CD4-positive, alpha-beta T cell (primary cell): Measurements from ENCODE around the gene KCNQ1. TPM values are rescaled to one million over a fixed set of nuclear protein-coding genes. Genes with fewer than 3 reads are reported as not detected.

Source experiments
- ATAC-seq: fragments of 200-7000 bp; cut with Tn5 transposase; one replicate; pipeline ENCODE4 v1.10.0; 2022; ENCODE audit warnings: mild to moderate bottlenecking; ENCODE audit not compliant: poor library complexity
- CTCF ChIA-PET: fragments of 350-600 bp; sonication (Branson Sonifier 250); formaldehyde crosslinking; loops from one replicate; lab custom pipeline; 2021; ENCODE audit warnings: antibody characterized with exemption, inconsistent platforms; lab: Charles Lee
- POLR2A ChIA-PET: fragments of 350-600 bp; sonication (Branson Sonifier 250); formaldehyde crosslinking; loops from one replicate; lab custom pipeline; 2021; ENCODE audit warnings: antibody characterized with exemption, inconsistent platforms; lab: Charles Lee
- DNase-seq, 14 experiments: peaks; one replicate each; pipeline ENCODE4 v3.0.0-alpha.2; 2013 to 2020; ENCODE audit warnings: mixed read lengths in 2 of 14
- H3K27ac ChIP-seq, 2 donors: one replicate each; pipeline versions ENCODE4 v1.5.1 to v1.7.0; 2013; ENCODE audit warnings: low read length in 2 of 2, low read depth in 1 of 2, mild to moderate bottlenecking in 1 of 2
- H3K27me3 ChIP-seq, 2 experiments: 1 replicate in 1 of 2; 2 replicates in 1 of 2; pipeline versions ENCODE4 v1.6.1 to v1.7.0; 2013; ENCODE audit warnings: low read length in 2 of 2, control low read depth in 1 of 2, mild to moderate bottlenecking in 1 of 2, moderate library complexity in 1 of 2; ENCODE audit not compliant: insufficient read depth in 2 of 2, control insufficient read depth in 1 of 2
- H3K36me3 ChIP-seq: one replicate; pipeline ENCODE4 v1.6.1; 2013; ENCODE audit warnings: low read length, control low read depth; ENCODE audit not compliant: insufficient read depth
- H3K4me1 ChIP-seq: one replicate; pipeline ENCODE4 v1.6.1; 2013; ENCODE audit warnings: low read length, control low read depth; ENCODE audit not compliant: insufficient read depth
- H3K4me3 ChIP-seq: one replicate; pipeline ENCODE4 v1.5.1; 2013; ENCODE audit warnings: mild to moderate bottlenecking, low read length, moderate library complexity
- H3K9me3 ChIP-seq, 2 experiments: 1 replicate in 1 of 2; 2 replicates in 1 of 2; pipeline versions ENCODE4 v1.6.1 to v1.7.0; 2013; ENCODE audit warnings: low read length in 2 of 2, mild to moderate bottlenecking in 2 of 2, control low read depth in 1 of 2, moderate library complexity in 1 of 2; ENCODE audit not compliant: control insufficient read depth in 1 of 2, insufficient read depth in 1 of 2
- H3K27ac Mint-ChIP-seq: one replicate; pipeline ENCODE4 v1.8.0; 2020; ENCODE audit warnings: mixed read lengths
- H3K27me3 Mint-ChIP-seq: one replicate; pipeline ENCODE4 v1.8.0; 2021; ENCODE audit warnings: mixed read lengths
- H3K36me3 Mint-ChIP-seq: one replicate; pipeline ENCODE4 v1.8.0; 2021; ENCODE audit warnings: low read depth, mixed read lengths
- H3K4me1 Mint-ChIP-seq: one replicate; pipeline ENCODE4 v1.8.0; 2021; ENCODE audit warnings: low read depth, mixed read lengths
- H3K4me3 Mint-ChIP-seq: one replicate; pipeline ENCODE4 v1.8.0; 2020; ENCODE audit warnings: mild to moderate bottlenecking, mixed read lengths
- H3K9me3 Mint-ChIP-seq: one replicate; pipeline ENCODE4 v1.8.0; 2020; ENCODE audit warnings: mixed read lengths
- intact Hi-C, 2 experiments: fragments of 100-400 bp; cut with DNase I in 1 of 2; cut with micrococcal nuclease in 1 of 2; formaldehyde crosslinking; loops; one replicate each; pipeline versions ENCODE4 v1.15.1 to v1.9.0; 2023 to 2025; cut with DNase I, micrococcal nuclease
- total RNA-seq, 174 experiments: library from RNA in 2 of 174; stranded (reverse) in 2 of 174; gene quantifications; one replicate each; pipeline ENCODE4 v1.2.3 and lab custom pipeline; 2021 to 2026
- TF ChIP-seq, protein P1 (sequence below): fragments of 200-600 bp; IDR thresholded peaks from one replicate; pipeline ENCODE4 v1.8.0; 2022; ENCODE audit warnings: antibody characterized with exemption, mild to moderate bottlenecking

The KCNQ1 gene
- total RNA-seq, 2 experiments from 2014 or later = 31.3 to 33.1 TPM

DNA sequence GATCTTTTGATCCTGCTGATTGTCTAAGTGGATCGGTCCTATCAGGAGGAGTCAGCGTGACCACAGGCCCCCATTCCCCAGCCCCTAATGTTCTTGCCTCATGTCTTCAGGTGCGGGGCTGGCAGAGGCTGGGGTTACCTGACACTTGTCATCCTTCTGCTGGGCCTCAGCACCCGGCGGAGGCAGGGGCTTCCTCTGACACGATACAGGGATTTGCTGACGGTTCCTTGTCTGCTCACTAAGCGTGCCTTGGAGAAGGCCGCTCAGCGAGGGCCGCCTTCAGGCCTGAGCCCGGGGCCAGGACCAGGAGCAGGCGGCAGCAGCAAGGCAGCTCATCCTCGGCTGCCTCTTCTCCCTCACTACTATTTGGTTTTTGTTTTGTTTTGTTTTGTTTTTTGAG, 300.7 kb downstream of the KCNQ1 start:
- no peak for DNase-seq
- Histone ChIP-seq H3K4me1 (no peaks in the 10 kb centered on the region), H3K9me3 (no peaks in the 10 kb centered on the region), H3K4me3 (no peak overlapping the region), H3K36me3 (no peaks in the 10 kb centered on the region), H3K27me3 (no peaks in the 10 kb centered on the region), H3K27ac (no peak overlapping the region)
- no peak overlapping the region for H3K27ac Mint-ChIP-seq
- H3K36me3 Mint-ChIP-seq = peaks cover 11% of the 10 kb centered on the region
- no peaks in the 10 kb centered on the region for H3K27me3 Mint-ChIP-seq
- ATAC-seq = no peak
- intact Hi-C loops = no loop called here
- TF ChIP-seq, protein P1, sequence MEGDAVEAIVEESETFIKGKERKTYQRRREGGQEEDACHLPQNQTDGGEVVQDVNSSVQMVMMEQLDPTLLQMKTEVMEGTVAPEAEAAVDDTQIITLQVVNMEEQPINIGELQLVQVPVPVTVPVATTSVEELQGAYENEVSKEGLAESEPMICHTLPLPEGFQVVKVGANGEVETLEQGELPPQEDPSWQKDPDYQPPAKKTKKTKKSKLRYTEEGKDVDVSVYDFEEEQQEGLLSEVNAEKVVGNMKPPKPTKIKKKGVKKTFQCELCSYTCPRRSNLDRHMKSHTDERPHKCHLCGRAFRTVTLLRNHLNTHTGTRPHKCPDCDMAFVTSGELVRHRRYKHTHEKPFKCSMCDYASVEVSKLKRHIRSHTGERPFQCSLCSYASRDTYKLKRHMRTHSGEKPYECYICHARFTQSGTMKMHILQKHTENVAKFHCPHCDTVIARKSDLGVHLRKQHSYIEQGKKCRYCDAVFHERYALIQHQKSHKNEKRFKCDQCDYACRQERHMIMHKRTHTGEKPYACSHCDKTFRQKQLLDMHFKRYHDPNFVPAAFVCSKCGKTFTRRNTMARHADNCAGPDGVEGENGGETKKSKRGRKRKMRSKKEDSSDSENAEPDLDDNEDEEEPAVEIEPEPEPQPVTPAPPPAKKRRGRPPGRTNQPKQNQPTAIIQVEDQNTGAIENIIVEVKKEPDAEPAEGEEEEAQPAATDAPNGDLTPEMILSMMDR = no peak
- ChIA-PET CTCF (no interaction called here), POLR2A (no interaction called here)
- H3K4me3 Mint-ChIP-seq = no peak overlapping the region
- no peaks in the 10 kb centered on the region for H3K4me1 Mint-ChIP-seq
- H3K9me3 Mint-ChIP-seq = no peaks in the 10 kb centered on the region

DNA sequence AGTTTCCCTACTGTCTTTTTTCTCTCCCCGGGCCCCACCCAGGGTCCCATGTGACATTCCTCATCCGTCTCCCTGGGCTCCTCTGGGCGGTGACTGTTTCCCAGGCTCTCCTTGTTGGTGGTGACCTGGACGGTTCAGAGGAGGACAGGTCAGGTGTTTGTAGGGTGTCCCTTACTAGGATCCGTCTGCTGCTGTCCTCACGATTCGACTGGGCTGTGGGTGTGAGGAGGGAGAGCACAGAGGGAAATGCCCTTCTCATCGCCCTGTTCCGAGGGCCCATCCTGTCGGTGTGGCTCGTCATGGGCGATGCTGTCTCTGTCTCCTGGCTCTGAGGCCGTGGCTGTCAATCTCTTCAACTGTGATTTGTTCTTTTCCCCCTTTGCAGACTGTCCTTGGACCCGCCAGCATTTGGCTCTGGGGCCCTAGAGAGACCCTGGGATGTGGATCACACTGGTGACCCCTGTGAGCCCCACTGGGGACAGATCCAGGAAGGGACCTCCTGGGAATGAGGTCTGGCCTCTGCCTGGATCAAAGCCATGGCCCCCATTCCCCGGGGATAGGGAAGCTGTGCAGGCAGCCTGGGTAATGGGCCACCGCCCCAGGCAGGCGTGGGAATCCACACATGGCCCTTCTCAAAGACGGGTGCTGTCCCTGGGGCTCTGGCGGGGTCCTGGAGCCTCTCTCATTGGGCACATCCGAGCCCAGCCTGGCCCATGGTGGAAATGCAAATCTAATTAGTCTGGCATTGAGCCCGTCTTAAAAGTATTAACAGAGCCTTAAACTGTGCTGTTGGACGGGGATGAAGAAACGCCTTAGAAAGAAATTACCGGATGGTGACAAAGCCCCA, 301.8 kb downstream of the KCNQ1 start:
- POLR2A ChIA-PET = no interaction called here
- Histone ChIP-seq H3K4me3 (no peak overlapping the region), H3K27me3 (no peaks in the 10 kb centered on the region), H3K36me3 (no peaks in the 10 kb centered on the region), H3K9me3 (peaks cover 0 to 6% of the 10 kb centered on the region in 2 experiments), H3K4me1 (no peaks in the 10 kb centered on the region), H3K27ac (no peak overlapping the region)
- H3K4me1 Mint-ChIP-seq = no peaks in the 10 kb centered on the region
- ATAC-seq (no peak), DNase-seq (no peak)
- no peak overlapping the region for H3K27ac Mint-ChIP-seq
- H3K27me3 Mint-ChIP-seq = no peaks in the 10 kb centered on the region
- no peak overlapping the region for H3K4me3 Mint-ChIP-seq
- H3K9me3 Mint-ChIP-seq = no peaks in the 10 kb centered on the region
- TF ChIP-seq, protein P1 = no peak
- intact Hi-C loops = no loop called here
- peaks cover 14% of the 10 kb centered on the region for H3K36me3 Mint-ChIP-seq
- CTCF ChIA-PET = no interaction called here

- Mint-ChIP-seq H3K27me3 (no peaks in the 10 kb centered on the region), H3K4me3 (no peak overlapping the region), H3K9me3 (no peaks in the 10 kb centered on the region), H3K36me3 (peaks cover 17% of the 10 kb centered on the region), H3K4me1 (no peaks in the 10 kb centered on the region), H3K27ac (no peak overlapping the region)
- intact Hi-C loops = no loop called here
- ChIA-PET CTCF (no interaction called here), POLR2A (no interaction called here)
- Histone ChIP-seq H3K9me3 (peaks cover 0 to 12% of the 10 kb centered on the region in 2 experiments), H3K36me3 (no peaks in the 10 kb centered on the region), H3K4me3 (no peak overlapping the region), H3K4me1 (no peaks in the 10 kb centered on the region), H3K27ac (no peak overlapping the region), H3K27me3 (no peaks in the 10 kb centered on the region)
- peak in 1 of 14 experiments; percentile 1 for DNase-seq
- TF ChIP-seq, protein P1 = no peak
- ATAC-seq = no peak
Measured at GRCh38 chr11:2747248-2748027, 302.6 kb downstream of the KCNQ1 start.
